ENCODE results near the gene HCN1. TPM values are rescaled to one million over a fixed set of nuclear protein-coding genes. Genes with fewer than 3 reads are reported as not detected.

HCN1 gene
- total and polyA plus RNA-seq, 2 donors = 0.02 to 0.05 TPM

GRCh38 chr5:45262061-45262590 lies 434.1 kb downstream of the HCN1 start:
- Histone ChIP-seq H3K4me1 (ENCODE audit: control insufficient read depth in 2 of 2, insufficient read depth in 2 of 2, low read length in 2 of 2) (no peaks in the 10 kb centered on the region), H3K27ac (ENCODE audit: low read depth in 1 of 2, low read length in 1 of 2) (no peak overlapping the region), H3K9me3 (ENCODE audit: control insufficient read depth in 2 of 2, insufficient read depth in 1 of 2, low read length in 1 of 2) (peaks cover 1 to 11% of the 10 kb centered on the region in 2 donors), H3K4me3 (ENCODE audit: low read length in 2 of 2) (no peak overlapping the region), H3K36me3 (ENCODE audit: control insufficient read depth in 2 of 2, insufficient read depth in 2 of 2, low read length in 1 of 2) (no peaks in the 10 kb centered on the region), H3K27me3 (ENCODE audit: control insufficient read depth in 2 of 2, insufficient read depth in 1 of 2, low read length in 1 of 2) (no peaks in the 10 kb centered on the region)
- 96% methylated on average over 29 of the region's 29 CpGs for WGBS
- DNase-seq (ENCODE audit: low read depth in 6 of 9, low spot score in 9 of 9) = no peak

- H3K27ac ChIP-seq (ENCODE audit: low read depth in 1 of 2, low read length in 1 of 2) = no peak overlapping the region
- no peak for DNase-seq (ENCODE audit: low read depth in 6 of 9, low spot score in 9 of 9)
Observed at GRCh38 chr5:45261125-45261524, 435.1 kb downstream of the HCN1 start.

DNA sequence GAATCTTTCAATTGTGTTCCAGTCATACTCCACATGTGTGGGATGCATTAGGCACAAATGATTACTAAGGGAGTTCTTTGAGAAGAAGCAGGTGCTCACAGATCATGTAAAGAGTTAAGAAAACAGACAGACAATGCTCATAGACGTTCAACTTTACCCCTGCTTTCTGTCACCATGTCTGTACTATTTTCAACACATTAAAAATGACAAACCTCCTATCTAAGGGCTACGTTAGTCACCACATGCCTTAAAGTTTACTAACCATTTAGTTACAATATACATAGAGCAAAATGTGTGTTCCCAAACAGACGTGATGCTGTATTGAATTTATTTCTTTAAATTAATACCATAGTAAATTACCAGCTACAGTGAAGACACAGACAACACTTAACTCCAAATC lies 435.9 kb downstream of the HCN1 start:
- Histone ChIP-seq H3K27me3 (ENCODE audit: control insufficient read depth in 2 of 2, insufficient read depth in 1 of 2, low read length in 1 of 2) (no peaks in the 10 kb centered on the region), H3K4me1 (ENCODE audit: control insufficient read depth in 2 of 2, insufficient read depth in 2 of 2, low read length in 2 of 2) (no peaks in the 10 kb centered on the region), H3K9me3 (ENCODE audit: control insufficient read depth in 2 of 2, insufficient read depth in 1 of 2, low read length in 1 of 2) (peaks cover 0 to 11% of the 10 kb centered on the region in 2 donors), H3K4me3 (ENCODE audit: low read length in 2 of 2) (no peak overlapping the region), H3K27ac (ENCODE audit: low read depth in 1 of 2, low read length in 1 of 2) (no peak overlapping the region), H3K36me3 (ENCODE audit: control insufficient read depth in 2 of 2, insufficient read depth in 2 of 2, low read length in 1 of 2) (no peaks in the 10 kb centered on the region)
- 78% methylated on average over 3 of the region's 3 CpGs for WGBS
- DNase-seq (ENCODE audit: low read depth in 6 of 9, low spot score in 9 of 9) = no peak

More at GRCh38 chr5:45261125-45261524, 435.1 kb downstream of the HCN1 start:
- 95% methylated on average over 4 of the region's 4 CpGs for WGBS
- Histone ChIP-seq H3K4me3 (ENCODE audit: low read length in 2 of 2) (no peak overlapping the region), H3K27me3 (ENCODE audit: control insufficient read depth in 2 of 2, insufficient read depth in 1 of 2, low read length in 1 of 2) (no peaks in the 10 kb centered on the region), H3K4me1 (ENCODE audit: control insufficient read depth in 2 of 2, insufficient read depth in 2 of 2, low read length in 2 of 2) (no peaks in the 10 kb centered on the region), H3K36me3 (ENCODE audit: control insufficient read depth in 2 of 2, insufficient read depth in 2 of 2, low read length in 1 of 2) (no peaks in the 10 kb centered on the region), H3K9me3 (ENCODE audit: control insufficient read depth in 2 of 2, insufficient read depth in 1 of 2, low read length in 1 of 2) (peaks cover 0 to 11% of the 10 kb centered on the region in 2 donors)

DNA sequence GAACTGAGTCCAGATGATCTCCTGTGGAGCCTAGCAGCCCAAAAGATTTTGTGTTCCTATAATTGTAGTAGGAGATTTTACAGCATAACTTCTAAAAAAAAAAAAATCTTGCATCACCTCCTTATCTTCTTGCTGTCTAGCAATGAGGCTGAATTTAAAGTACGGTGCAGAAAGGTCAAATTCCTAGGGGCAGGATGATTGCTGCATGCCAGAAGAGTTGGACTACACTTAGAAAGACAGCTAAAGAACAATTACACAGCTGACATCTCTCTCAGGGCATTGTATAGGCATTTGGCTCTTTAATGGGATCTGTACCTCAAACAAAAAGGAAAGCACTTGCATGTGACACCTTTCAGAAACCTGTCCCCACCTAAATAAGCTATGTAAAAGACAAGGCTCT lies 443.2 kb downstream of the HCN1 start:
- Histone ChIP-seq H3K36me3 (ENCODE audit: control insufficient read depth in 2 of 2, insufficient read depth in 2 of 2, low read length in 1 of 2) (no peaks in the 10 kb centered on the region), H3K4me1 (ENCODE audit: control insufficient read depth in 2 of 2, insufficient read depth in 2 of 2, low read length in 2 of 2) (no peaks in the 10 kb centered on the region), H3K9me3 (ENCODE audit: control insufficient read depth in 2 of 2, insufficient read depth in 1 of 2, low read length in 1 of 2) (peaks cover 0 to 3% of the 10 kb centered on the region in 2 donors), H3K27ac (ENCODE audit: low read depth in 1 of 2, low read length in 1 of 2) (no peak overlapping the region), H3K4me3 (ENCODE audit: low read length in 2 of 2) (no peak overlapping the region), H3K27me3 (ENCODE audit: control insufficient read depth in 2 of 2, insufficient read depth in 1 of 2, low read length in 1 of 2) (no peaks in the 10 kb centered on the region)
- DNase-seq (ENCODE audit: low read depth in 6 of 9, low spot score in 9 of 9) = no peak
- 82% methylated on average over 1 of the region's 1 CpG for WGBS

- Histone ChIP-seq H3K27ac (ENCODE audit: low read depth in 1 of 2, low read length in 1 of 2) (no peak overlapping the region), H3K9me3 (ENCODE audit: control insufficient read depth in 2 of 2, insufficient read depth in 1 of 2, low read length in 1 of 2) (peaks cover 0 to 3% of the 10 kb centered on the region in 2 donors), H3K4me1 (ENCODE audit: control insufficient read depth in 2 of 2, insufficient read depth in 2 of 2, low read length in 2 of 2) (no peaks in the 10 kb centered on the region), H3K4me3 (ENCODE audit: low read length in 2 of 2) (no peak overlapping the region), H3K27me3 (ENCODE audit: control insufficient read depth in 2 of 2, insufficient read depth in 1 of 2, low read length in 1 of 2) (no peaks in the 10 kb centered on the region), H3K36me3 (ENCODE audit: control insufficient read depth in 2 of 2, insufficient read depth in 2 of 2, low read length in 1 of 2) (no peaks in the 10 kb centered on the region)
- DNase-seq (ENCODE audit: low read depth in 6 of 9, low spot score in 9 of 9) = no peak
- WGBS = 94% methylated on average over 3 of the region's 3 CpGs
Observed at GRCh38 chr5:45252541-45252940, 443.6 kb downstream of the HCN1 start.

DNA sequence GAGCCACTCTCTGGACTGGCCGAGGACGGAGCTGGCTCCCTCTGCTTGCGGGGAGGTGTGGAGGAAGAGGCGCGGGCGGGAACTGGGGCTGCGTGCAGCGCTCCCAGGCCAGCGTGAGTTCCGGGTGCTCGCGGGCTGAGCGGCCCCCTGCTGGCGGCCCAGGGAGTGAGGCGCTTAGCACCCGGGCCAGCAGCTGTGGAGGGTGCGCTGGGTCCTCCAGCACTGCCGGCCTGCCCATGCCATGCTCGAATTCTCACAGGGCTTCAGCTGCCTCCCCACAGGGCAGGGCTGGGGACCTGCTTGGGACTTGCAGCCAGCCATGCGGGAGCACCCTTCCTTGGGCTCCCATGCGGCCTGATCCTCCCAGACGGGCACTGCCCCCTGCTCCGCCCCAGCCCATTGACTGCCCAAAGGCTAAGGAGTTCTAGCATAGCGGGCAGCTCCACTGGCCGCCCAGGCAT lies 470.6 kb downstream of the HCN1 start:
- no peak for DNase-seq (ENCODE audit: low read depth in 6 of 9, low spot score in 9 of 9)
- Histone ChIP-seq H3K27ac (ENCODE audit: low read depth in 1 of 2, low read length in 1 of 2) (no peak overlapping the region), H3K36me3 (ENCODE audit: control insufficient read depth in 2 of 2, insufficient read depth in 2 of 2, low read length in 1 of 2) (no peaks in the 10 kb centered on the region), H3K9me3 (ENCODE audit: control insufficient read depth in 2 of 2, insufficient read depth in 1 of 2, low read length in 1 of 2) (peaks cover 0 to 12% of the 10 kb centered on the region in 2 donors), H3K27me3 (ENCODE audit: control insufficient read depth in 2 of 2, insufficient read depth in 1 of 2, low read length in 1 of 2) (no peaks in the 10 kb centered on the region), H3K4me1 (ENCODE audit: control insufficient read depth in 2 of 2, insufficient read depth in 2 of 2, low read length in 2 of 2) (no peaks in the 10 kb centered on the region), H3K4me3 (ENCODE audit: low read length in 2 of 2) (no peak overlapping the region)
- 96% methylated on average over 25 of the region's 25 CpGs for WGBS

GRCh38 chr5:45205403-45205961 lies 490.7 kb downstream of the HCN1 start:
- H3K9me3 ChIP-seq (ENCODE audit: control insufficient read depth in 2 of 2, insufficient read depth in 1 of 2, low read length in 1 of 2) = peaks cover 0 to 6% of the 10 kb centered on the region in 2 donors
- H3K4me1 ChIP-seq (ENCODE audit: control insufficient read depth in 2 of 2, insufficient read depth in 2 of 2, low read length in 2 of 2) = no peaks in the 10 kb centered on the region
- no peak overlapping the region for H3K4me3 ChIP-seq (ENCODE audit: low read length in 2 of 2)
- WGBS = 89% methylated on average over 4 of the region's 4 CpGs
- H3K27ac ChIP-seq (ENCODE audit: low read depth in 1 of 2, low read length in 1 of 2) = no peak overlapping the region
- no peaks in the 10 kb centered on the region for H3K27me3 ChIP-seq (ENCODE audit: control insufficient read depth in 2 of 2, insufficient read depth in 1 of 2, low read length in 1 of 2)
- no peaks in the 10 kb centered on the region for H3K36me3 ChIP-seq (ENCODE audit: control insufficient read depth in 2 of 2, insufficient read depth in 2 of 2, low read length in 1 of 2)
- DNase-seq (ENCODE audit: low read depth in 6 of 9, low spot score in 9 of 9) = no peak

Measured in thymus (tissue), 11 donors.